H9 (cell line): ENCODE results near the gene HSP90B1. TPM values are rescaled to one million over a fixed set of nuclear protein-coding genes. Genes with fewer than 3 reads are reported as not detected.

Source experiments
- DNase-seq: peaks from one replicate; pipeline ENCODE4 v3.0.0-alpha.2; 2017
- H2AFZ ChIP-seq: one replicate; pipeline ENCODE4 v1.6.1; 2013; ENCODE audit warnings: mild to moderate bottlenecking, low read length, control low read depth, moderate library complexity
- H2AK5ac ChIP-seq: 2 replicates; pipeline ENCODE4 v1.6.1; 2013; ENCODE audit warnings: low read length, control low read depth, mixed read lengths; ENCODE audit not compliant: insufficient read length
- H2BK120ac ChIP-seq: one replicate; pipeline ENCODE4 v1.6.1; 2013; ENCODE audit warnings: low read depth, mild to moderate bottlenecking, low read length, control low read depth, inconsistent platforms; ENCODE audit not compliant: poor library complexity, severe bottlenecking
- H2BK12ac ChIP-seq: 2 replicates; pipeline ENCODE4 v1.6.1; 2013; ENCODE audit warnings: low read length, control low read depth, mixed read lengths, low read depth; ENCODE audit not compliant: insufficient read length
- H2BK15ac ChIP-seq: 2 replicates; pipeline ENCODE4 v1.6.1; 2013; ENCODE audit warnings: low read depth, low read length, control low read depth
- H2BK20ac ChIP-seq: one replicate; pipeline ENCODE4 v1.6.1; 2013; ENCODE audit warnings: low read depth, mild to moderate bottlenecking, low read length, control low read depth, inconsistent platforms; ENCODE audit not compliant: poor library complexity, severe bottlenecking
- H2BK5ac ChIP-seq: 2 replicates; pipeline ENCODE4 v1.6.1; 2013; ENCODE audit warnings: low read length, control low read depth, mixed read lengths; ENCODE audit not compliant: insufficient read length
- H3K14ac ChIP-seq: 2 replicates; pipeline ENCODE4 v1.6.1; 2013; ENCODE audit warnings: low read length, control low read depth; ENCODE audit not compliant: insufficient read depth
- H3K18ac ChIP-seq: 2 replicates; pipeline ENCODE4 v1.6.1; 2013; ENCODE audit warnings: low read depth, mild to moderate bottlenecking, mixed read lengths, low read length, control low read depth; ENCODE audit not compliant: insufficient read length
- H3K23ac ChIP-seq: 2 replicates; pipeline ENCODE4 v1.6.1; 2013; ENCODE audit warnings: low read length, control low read depth, mixed read lengths, low read depth; ENCODE audit not compliant: insufficient read length
- H3K23me2 ChIP-seq: 2 replicates; pipeline ENCODE4 v1.6.1; 2013; ENCODE audit warnings: low read depth, mild to moderate bottlenecking, mixed read lengths, low read length, control low read depth; ENCODE audit not compliant: insufficient read length, poor library complexity, severe bottlenecking
- H3K27ac ChIP-seq: 2 replicates; pipeline ENCODE4 v1.5.1; 2013; ENCODE audit warnings: low read length, control low read depth, mixed read lengths, low read depth; ENCODE audit not compliant: insufficient read length
- H3K27me3 ChIP-seq: 2 replicates; pipeline ENCODE4 v1.6.1; 2013; ENCODE audit warnings: low read length, control low read depth, inconsistent platforms; ENCODE audit not compliant: insufficient read depth
- H3K4ac ChIP-seq: 2 replicates; pipeline ENCODE4 v1.6.1; 2013; ENCODE audit warnings: low read depth, mild to moderate bottlenecking, control low read depth, inconsistent platforms, low read length, moderate library complexity
- H3K4me1 ChIP-seq: 2 replicates; pipeline ENCODE4 v1.6.1; 2013; ENCODE audit warnings: low read length, control low read depth, inconsistent platforms; ENCODE audit not compliant: insufficient read depth
- H3K4me2 ChIP-seq: 2 replicates; pipeline ENCODE4 v1.6.1; 2013; ENCODE audit warnings: low read length, control low read depth, mixed read lengths; ENCODE audit not compliant: insufficient read length, insufficient read depth
- H3K56ac ChIP-seq: 2 replicates; pipeline ENCODE4 v1.6.1; 2013; ENCODE audit warnings: low read depth, mild to moderate bottlenecking, mixed read lengths, low read length, control low read depth; ENCODE audit not compliant: insufficient read length
- H3K79me1 ChIP-seq: 2 replicates; pipeline ENCODE4 v1.6.1; 2013; ENCODE audit warnings: low read depth, mild to moderate bottlenecking, moderate library complexity, low read length, control low read depth, inconsistent platforms; ENCODE audit not compliant: insufficient read depth, poor library complexity, severe bottlenecking
- H3K79me2 ChIP-seq: 2 replicates; pipeline ENCODE4 v1.6.1; 2013; ENCODE audit warnings: low read length, control low read depth, inconsistent platforms; ENCODE audit not compliant: insufficient read depth
- H3K9ac ChIP-seq: 2 replicates; pipeline ENCODE4 v1.6.1; 2013; ENCODE audit warnings: low read length, control low read depth, mixed read lengths; ENCODE audit not compliant: insufficient read length; ENCODE audit errors: extremely low read depth
- H3K9me3 ChIP-seq: one replicate; pipeline ENCODE4 v1.6.1; 2013; ENCODE audit warnings: low read depth, low read length, inconsistent platforms; ENCODE audit not compliant: control insufficient read depth
- H3T11ph ChIP-seq: one replicate; pipeline ENCODE4 v1.6.1; 2013; ENCODE audit warnings: mild to moderate bottlenecking, low read length, control low read depth, inconsistent platforms
- H4K20me1 ChIP-seq: one replicate; pipeline ENCODE4 v1.6.1; 2013; ENCODE audit not compliant: control insufficient read depth, insufficient read length, insufficient read depth
- H4K5ac ChIP-seq: 2 replicates; pipeline ENCODE4 v1.6.1; 2013; ENCODE audit warnings: low read depth, mild to moderate bottlenecking, mixed read lengths, low read length, control low read depth; ENCODE audit not compliant: insufficient read length
- H4K8ac ChIP-seq: replicated peaks from 2 replicates; pipeline ENCODE4 v1.6.1; 2013; ENCODE audit warnings: low read length, control low read depth, mixed read lengths, low read depth; ENCODE audit not compliant: insufficient read length
- H4K91ac ChIP-seq: 2 replicates; pipeline ENCODE4 v1.6.1; 2013; ENCODE audit warnings: low read depth, mild to moderate bottlenecking, moderate library complexity, mixed read lengths, low read length, control low read depth; ENCODE audit not compliant: insufficient read length
- H3K27ac Mint-ChIP-seq, 3 experiments: 2 replicates in 2 of 3; 3 replicates in 1 of 3; pipeline ENCODE4 v1.8.0; 2020 to 2021; ENCODE audit warnings: mixed read lengths in 3 of 3, mild to moderate bottlenecking in 1 of 3, moderate library complexity in 1 of 3
- H3K27me3 Mint-ChIP-seq: 2 replicates; pipeline ENCODE4 v1.8.0; 2021; ENCODE audit warnings: low read depth, mild to moderate bottlenecking, moderate library complexity, mixed read lengths
- H3K36me3 Mint-ChIP-seq, 3 experiments: 2 replicates in 2 of 3; 3 replicates in 1 of 3; pipeline ENCODE4 v1.8.0; 2020 to 2021; ENCODE audit warnings: low read depth in 3 of 3, mixed read lengths in 3 of 3; ENCODE audit not compliant: insufficient read depth in 1 of 3
- H3K4me1 Mint-ChIP-seq, 2 experiments: 2 replicates each; pipeline ENCODE4 v1.8.0; 2020; ENCODE audit warnings: mixed read lengths in 2 of 2
- H3K4me3 Mint-ChIP-seq, 2 experiments: 2 replicates in 1 of 2; 3 replicates in 1 of 2; pipeline ENCODE4 v1.8.0; 2020 to 2021; ENCODE audit warnings: mild to moderate bottlenecking in 2 of 2, mixed read lengths in 2 of 2, moderate library complexity in 1 of 2
- H3K9me3 Mint-ChIP-seq, 2 experiments: 2 replicates in 1 of 2; 3 replicates in 1 of 2; pipeline ENCODE4 v1.8.0; 2020; ENCODE audit warnings: mild to moderate bottlenecking in 2 of 2, mixed read lengths in 2 of 2, moderate library complexity in 1 of 2
- WGBS: extraction: QIAGEN DNeasy Blood & Tissue Kit; methylation state at CpG from one replicate; pipeline ENCODE4 v1.1.7; 2013; ENCODE audit warnings: missing lambda C conversion rate, low lambda C conversion rate, mixed read lengths; ENCODE audit not compliant: insufficient read length; ENCODE audit errors: extremely low coverage; 5-methylcytosine and 5-hydroxymethylcytosine counted together
- total RNA-seq: library from RNA; stranded (reverse); gene quantifications from 2 replicates; pipeline ENCODE4 v1.2.1, GENCODE V29; 2021
- TF ChIP-seq, protein P1 (sequence below): fragments of 200-600 bp; sonication (generic); conservative IDR thresholded peaks from 3 replicates; pipeline ENCODE4 v1.8.0; 2021; ENCODE audit warnings: antibody characterized with exemption, mild to moderate bottlenecking

HSP90B1 gene
- total RNA-seq, 1 experiment from 2014 or later: 737 TPM

DNA sequence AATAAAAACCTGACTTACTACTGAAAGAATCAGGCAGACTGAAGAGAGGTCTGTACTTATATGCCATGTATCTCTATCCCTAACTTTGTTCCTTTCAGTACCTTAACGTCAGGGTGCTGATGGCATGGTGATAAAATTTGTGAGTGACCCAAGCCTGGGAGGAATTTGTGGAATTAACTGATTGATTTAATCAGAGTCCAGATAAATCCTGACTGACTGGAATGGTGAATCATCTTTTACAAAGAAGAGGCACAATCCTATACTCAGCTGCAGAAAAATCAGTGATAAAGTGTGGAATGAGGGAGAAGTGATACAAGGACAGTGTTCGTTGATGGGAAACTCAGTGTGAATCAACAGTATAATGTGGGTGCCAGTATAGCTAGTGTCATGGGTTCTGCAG, 39.2 kb downstream of the HSP90B1 start:
- Histone ChIP-seq H3K4ac (no peak overlapping the region), H3K27me3 (no peaks in the 10 kb centered on the region), H4K91ac (no peak overlapping the region), H3K4me1 (no peaks in the 10 kb centered on the region), H2BK5ac (no peak overlapping the region), H3T11ph (no peak overlapping the region), H2BK20ac (no peak overlapping the region), H3K18ac (no peak overlapping the region), H3K9me3 (no peaks in the 10 kb centered on the region), H2BK12ac (no peak overlapping the region), H3K4me2 (no peak overlapping the region), H2BK15ac (no peak overlapping the region), H3K23ac (no peak overlapping the region), H3K27ac (no peak overlapping the region), H3K14ac (no peak overlapping the region), H2BK120ac (no peak overlapping the region), H3K23me2 (peaks cover 9% of the 10 kb centered on the region), H4K8ac (no peak overlapping the region), H4K5ac (no peak overlapping the region), H4K20me1 (no peaks in the 10 kb centered on the region), H2AFZ (no peak overlapping the region), H3K79me1 (peaks cover 6% of the 10 kb centered on the region), H3K56ac (no peak overlapping the region), H2AK5ac (no peak overlapping the region), H3K9ac (peak overlapping the region; percentile 15), H3K79me2 (peaks cover 58% of the 10 kb centered on the region; the same call in 1 of the 2 replicates)
- no peak overlapping the region for H3K4me3 Mint-ChIP-seq
- H3K9me3 Mint-ChIP-seq: no peaks in the 10 kb centered on the region; a peak in 1 of 5 replicates
- no peaks in the 10 kb centered on the region for H3K27me3 Mint-ChIP-seq
- 0 out of 7 replicates have a peak overlapping the region, but pooled peaks of 1 of the 3 experiments have one; percentile 9 for H3K27ac Mint-ChIP-seq
- peaks cover 24 to 38% of the 10 kb centered on the region in 2 experiments for H3K4me1 Mint-ChIP-seq
- H3K36me3 Mint-ChIP-seq: peaks cover 11 to 32% (median 25%) of the 10 kb centered on the region in 3 experiments; a peak in 6 of 7 replicates
- no CpG with 5 or more reads among the region's 2 CpGs for WGBS
- DNase-seq: no peak
- TF ChIP-seq, protein P1, sequence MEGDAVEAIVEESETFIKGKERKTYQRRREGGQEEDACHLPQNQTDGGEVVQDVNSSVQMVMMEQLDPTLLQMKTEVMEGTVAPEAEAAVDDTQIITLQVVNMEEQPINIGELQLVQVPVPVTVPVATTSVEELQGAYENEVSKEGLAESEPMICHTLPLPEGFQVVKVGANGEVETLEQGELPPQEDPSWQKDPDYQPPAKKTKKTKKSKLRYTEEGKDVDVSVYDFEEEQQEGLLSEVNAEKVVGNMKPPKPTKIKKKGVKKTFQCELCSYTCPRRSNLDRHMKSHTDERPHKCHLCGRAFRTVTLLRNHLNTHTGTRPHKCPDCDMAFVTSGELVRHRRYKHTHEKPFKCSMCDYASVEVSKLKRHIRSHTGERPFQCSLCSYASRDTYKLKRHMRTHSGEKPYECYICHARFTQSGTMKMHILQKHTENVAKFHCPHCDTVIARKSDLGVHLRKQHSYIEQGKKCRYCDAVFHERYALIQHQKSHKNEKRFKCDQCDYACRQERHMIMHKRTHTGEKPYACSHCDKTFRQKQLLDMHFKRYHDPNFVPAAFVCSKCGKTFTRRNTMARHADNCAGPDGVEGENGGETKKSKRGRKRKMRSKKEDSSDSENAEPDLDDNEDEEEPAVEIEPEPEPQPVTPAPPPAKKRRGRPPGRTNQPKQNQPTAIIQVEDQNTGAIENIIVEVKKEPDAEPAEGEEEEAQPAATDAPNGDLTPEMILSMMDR: no peak
